Stomach (tissue), 4 donors: Measurements from ENCODE around the gene GRIK1.

Source experiments
- EP300 ChIP-seq: sonication (generic); formaldehyde crosslinking; IDR thresholded peaks from one replicate; pipeline ENCODE4 v1.6.1; 2017; ENCODE audit warnings: antibody characterized with exemption
- POLR2A ChIP-seq, 4 donors: fragments of 450-650 bp; IDR thresholded peaks; one replicate each; pipeline ENCODE4 v1.6.1; 2016; ENCODE audit warnings: antibody characterized with exemption in 4 of 4, control low read depth in 2 of 4, mild to moderate bottlenecking in 1 of 4, moderate library complexity in 1 of 4
- POLR2AphosphoS5 ChIP-seq, 3 donors: sonication (generic); formaldehyde crosslinking; IDR thresholded peaks; one replicate each; pipeline ENCODE4 v1.6.1; 2016; ENCODE audit warnings: antibody characterized with exemption in 3 of 3
- TF ChIP-seq, protein P1 (sequence below), 7 experiments: fragments of 450-650 bp in 4 of 7; fragments of 200-600 bp in 3 of 7; sonication (generic) in 3 of 7; IDR thresholded peaks; one replicate each; pipeline ENCODE4 v1.5.1; 2016 to 2019; ENCODE audit warnings: antibody characterized with exemption in 7 of 7, control low read depth in 2 of 7, mild to moderate bottlenecking in 1 of 7

DNA sequence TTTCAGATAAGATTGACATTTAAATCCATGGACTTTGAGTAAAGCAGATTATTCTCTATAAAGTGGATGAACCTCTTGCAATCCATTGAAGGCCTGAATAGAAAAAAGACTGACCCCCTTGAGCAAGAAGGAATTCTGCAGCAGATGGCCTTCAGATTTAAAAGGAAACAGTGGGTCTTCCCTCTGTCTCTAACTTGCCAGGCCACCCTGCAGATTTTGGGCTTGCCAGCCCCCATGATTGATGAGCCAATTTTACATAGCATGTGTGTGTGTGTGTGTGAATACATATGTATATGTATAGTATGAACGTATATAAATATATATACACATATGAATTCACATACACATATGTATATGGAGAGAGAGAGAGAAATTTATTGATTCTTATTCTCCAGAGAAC is 113.4 kb downstream of the GRIK1 start:
- no peak for TF ChIP-seq EP300
- no peak for TF ChIP-seq POLR2A (IDR thresholded peaks at IDR 0.05)
- TF ChIP-seq, protein P1, sequence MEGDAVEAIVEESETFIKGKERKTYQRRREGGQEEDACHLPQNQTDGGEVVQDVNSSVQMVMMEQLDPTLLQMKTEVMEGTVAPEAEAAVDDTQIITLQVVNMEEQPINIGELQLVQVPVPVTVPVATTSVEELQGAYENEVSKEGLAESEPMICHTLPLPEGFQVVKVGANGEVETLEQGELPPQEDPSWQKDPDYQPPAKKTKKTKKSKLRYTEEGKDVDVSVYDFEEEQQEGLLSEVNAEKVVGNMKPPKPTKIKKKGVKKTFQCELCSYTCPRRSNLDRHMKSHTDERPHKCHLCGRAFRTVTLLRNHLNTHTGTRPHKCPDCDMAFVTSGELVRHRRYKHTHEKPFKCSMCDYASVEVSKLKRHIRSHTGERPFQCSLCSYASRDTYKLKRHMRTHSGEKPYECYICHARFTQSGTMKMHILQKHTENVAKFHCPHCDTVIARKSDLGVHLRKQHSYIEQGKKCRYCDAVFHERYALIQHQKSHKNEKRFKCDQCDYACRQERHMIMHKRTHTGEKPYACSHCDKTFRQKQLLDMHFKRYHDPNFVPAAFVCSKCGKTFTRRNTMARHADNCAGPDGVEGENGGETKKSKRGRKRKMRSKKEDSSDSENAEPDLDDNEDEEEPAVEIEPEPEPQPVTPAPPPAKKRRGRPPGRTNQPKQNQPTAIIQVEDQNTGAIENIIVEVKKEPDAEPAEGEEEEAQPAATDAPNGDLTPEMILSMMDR (IDR thresholded peaks at IDR 0.05), result no peak
- no peak for TF ChIP-seq POLR2AphosphoS5 (IDR thresholded peaks at IDR 0.05)
